Measurements from ENCODE around the gene MYF6.
"Not testable (repeated sequence)": the region's sequence is repeated elsewhere in the genome, so short reads cannot be mapped to it uniquely, and the experiment has no call there.

MYF6 gene

DNA sequence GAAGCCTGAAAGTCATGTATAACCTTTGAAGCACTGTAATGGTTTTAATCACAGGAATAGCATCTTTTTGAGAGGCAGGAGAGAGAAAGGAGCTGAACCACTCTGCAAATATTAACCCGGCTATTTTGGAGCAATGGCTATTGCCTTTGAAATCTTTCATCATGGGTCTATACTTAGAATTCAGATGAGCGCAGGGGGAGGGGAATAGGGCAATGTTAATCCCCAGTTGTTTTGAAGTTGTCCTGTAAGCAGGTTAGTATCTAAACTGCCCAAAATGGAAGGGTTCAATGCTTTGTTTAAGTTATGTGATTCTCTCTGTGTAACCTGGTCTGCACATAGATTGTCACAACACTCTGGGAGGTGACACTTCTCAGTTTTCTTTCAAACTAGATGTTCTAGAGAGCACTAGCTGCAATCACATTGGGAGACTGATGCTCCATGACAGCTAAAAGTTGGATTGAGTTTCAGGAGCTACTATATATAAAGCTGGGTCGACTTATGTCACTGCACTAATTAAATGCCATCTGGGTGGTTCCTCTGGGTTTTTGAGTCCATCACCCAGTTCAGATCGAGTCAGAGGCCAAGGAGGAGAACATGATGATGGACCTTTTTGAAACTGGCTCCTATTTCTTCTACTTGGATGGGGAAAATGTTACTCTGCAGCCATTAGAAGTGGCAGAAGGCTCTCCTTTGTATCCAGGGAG, at the start of gene MYF6:
Gene MYF6, plus strand, starts transcription at position 509 of the 704 bp plus-strand sequence. Its CDS starts 86 bp downstream, at position 595.
- no peak for DNase-seq
- intact Hi-C loops (cut with DNase I), result no loop called here

DNA sequence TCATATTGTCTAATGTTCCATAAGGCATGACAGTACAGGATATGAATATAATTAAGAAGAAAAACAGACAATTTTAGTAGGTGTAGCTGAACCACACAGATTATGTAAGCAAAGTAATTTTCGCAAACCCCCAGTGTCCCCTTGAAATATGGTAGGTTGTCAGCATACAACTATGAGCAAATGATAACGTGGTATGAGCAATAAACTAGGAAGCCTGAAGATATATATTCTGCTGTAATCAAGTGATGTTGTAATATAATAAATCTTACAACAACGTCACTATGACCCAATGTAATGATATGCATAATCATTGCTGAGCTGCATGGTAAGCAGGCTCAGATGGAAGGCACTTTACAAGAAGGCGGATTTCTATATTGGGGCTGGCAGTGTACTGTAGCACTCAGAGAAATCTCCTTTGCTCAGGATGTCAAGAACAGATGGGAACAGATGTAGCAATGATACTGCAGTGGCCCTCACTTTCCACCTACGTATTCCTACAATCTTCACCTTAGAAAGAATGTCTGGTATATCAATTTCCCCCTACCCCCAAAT, 47.8 kb upstream of the MYF6 start:
- no peak for DNase-seq

DNA sequence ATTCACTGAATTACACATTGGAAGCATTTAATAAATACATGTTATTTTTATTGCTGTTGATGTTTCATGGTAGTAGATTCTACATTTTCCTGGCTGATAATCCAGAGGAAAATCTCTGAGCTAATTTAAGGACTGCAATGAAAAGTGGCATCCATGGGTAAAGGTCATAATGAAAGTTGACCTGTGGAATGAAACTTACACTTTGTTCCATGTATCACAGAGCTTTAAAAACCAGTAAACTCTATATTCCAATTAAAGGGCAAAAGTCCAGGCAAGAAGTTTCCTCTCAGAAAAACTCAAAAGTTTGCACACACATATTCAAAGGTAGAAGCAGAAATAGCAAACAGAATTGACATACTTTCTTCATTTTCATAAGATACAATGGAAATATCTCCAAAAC, 44.8 kb upstream of the MYF6 start:
- intact Hi-C loops (cut with DNase I), result no loop called here
- DNase-seq, result no peak

More for the DNA sequence above, 47.8 kb upstream of the MYF6 start:
- intact Hi-C loops (cut with DNase I), result no loop called here

DNA sequence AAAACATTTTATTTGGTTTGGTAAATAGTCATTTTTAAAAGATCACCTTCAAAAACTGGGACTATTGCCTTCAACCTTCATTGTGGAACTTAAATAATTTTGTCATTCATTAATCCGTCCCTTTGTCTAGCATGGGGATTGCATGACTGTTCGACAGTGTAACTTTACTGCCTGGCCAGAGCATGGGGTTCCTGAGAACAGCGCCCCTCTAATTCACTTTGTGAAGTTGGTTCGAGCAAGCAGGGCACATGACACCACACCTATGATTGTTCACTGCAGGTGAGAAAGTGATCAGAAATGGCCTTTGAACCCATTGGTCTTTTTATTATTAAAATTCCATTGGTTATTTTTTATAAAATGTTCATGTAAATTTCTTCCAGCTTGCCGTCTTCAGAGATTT, 37.2 kb upstream of the MYF6 start:
- intact Hi-C loops (cut with DNase I), result no loop called here
- DNase-seq, result no peak

DNA sequence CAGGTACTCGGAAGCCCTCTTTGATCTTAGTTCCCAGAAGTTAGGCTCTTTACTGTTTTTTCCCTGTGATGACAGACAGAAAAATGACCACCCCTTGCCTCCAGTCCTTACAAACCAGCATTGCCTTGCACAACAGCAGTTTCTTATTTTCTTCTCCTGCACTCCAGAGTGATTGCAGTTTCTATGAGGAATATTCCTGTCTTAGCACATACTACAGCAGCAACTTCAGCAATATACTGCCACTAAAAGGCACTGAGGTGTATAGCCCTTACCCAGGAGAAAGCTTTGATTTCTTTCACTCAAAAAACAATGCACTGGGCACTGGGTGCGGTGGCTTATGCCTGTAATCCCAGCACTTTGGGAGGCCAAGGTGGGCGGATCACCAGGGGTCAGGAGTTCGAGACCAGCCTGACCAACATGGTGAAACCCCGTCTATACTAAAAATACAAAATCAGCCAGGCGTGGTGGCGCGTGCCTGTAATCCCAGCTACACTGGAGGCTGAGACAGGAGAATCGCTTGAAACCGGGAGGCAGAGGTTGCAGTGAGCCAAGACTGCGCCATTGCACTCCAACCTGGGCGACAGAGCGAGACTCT, 31.3 kb upstream of the MYF6 start:
- DNase-seq; intact Hi-C loops (cut with DNase I): not testable (repeated sequence)

DNA sequence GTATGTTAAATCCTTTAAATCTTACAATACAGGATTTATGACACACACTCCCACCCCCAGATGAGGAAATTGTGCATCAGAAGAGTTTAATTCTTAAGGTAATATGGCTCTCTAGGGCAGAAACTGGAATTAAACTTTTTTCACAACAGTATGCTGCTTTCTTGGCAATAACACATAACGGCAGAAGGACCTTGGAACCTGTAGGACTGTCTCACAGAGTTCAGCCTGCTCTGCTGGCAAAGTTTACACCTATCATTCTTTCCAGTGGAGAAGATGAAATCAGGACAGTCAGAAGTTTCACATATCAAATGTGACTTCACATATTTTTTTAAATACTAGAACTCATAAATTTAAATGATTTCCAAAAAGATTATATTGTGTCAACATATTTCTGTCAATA, 30.6 kb upstream of the MYF6 start:
- intact Hi-C loops (cut with DNase I), result no loop called here
- DNase-seq, result no peak

DNA sequence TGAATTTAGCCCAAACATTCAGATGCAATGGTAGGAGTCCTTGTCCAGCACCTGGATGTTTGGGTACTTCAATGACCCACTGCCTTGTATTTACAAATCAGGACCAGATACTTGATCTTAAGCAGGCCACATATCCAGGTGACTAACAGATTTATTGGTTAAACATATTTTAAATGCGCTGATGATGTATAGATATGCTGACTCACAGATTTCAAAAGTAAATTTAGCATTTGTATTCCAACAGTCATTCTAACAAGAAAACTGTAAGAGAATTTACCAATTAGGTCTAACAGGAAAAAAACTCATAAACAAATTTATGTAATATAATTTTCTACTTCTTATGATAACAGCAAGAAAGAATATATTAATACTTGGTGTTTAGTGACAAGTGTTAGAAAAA, 29.4 kb upstream of the MYF6 start:
- no peak for DNase-seq
- intact Hi-C loops (cut with DNase I), result no loop called here

DNA sequence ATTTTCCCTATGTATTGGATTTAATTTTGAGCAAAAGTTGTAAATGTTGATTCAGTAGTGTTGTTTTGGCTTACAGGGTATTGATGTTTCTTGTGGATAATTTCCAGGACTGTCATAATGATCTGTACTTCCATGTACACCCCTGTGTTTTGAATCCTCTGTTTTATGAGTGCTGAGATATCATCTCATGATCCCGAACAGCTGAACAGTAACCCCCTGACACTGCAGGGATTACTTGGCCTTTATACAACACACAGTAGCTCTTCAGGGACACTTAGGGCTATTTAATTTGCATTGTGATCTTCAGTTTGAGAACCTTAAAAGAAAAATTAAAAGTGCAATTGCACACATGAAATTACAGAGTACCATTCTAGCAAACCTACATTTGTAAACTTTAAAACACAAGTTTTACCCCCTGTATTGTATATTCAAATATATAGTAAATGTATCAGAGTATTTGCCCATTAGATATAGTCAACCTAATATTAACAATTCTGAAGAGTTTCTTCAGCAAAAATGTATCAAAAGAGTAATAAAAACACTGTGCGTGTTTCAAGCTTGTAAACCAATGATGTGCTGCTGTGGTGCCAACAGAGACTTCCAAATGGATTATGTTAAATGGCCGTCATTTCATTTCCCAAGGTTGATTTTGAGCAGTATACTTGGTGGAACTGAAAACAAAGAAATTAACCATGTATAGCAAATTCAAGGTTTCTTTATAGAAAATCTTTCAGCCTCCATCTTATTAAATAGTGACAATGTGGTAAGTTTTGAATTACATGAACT, 27.9 kb upstream of the MYF6 start:
- intact Hi-C loops (cut with DNase I), result no loop called here
- DNase-seq, result no peak

DNA sequence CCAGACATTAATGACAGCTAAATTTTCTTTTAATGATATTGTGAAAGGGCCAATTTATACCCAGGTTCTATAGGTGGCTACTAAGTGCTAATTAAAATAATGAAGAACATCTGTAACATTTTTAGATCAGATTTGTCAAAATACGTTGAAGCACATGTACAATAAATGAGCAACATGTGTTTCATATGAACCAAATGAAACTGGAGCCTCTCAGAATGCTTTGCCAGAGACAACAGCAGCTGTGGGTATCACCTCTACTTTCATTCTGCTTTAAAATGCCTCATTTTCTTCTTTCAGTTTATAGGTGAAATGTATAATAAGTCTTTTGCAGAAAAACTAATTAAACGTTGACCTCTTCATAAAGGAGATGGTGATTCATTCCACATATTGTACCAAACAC, 26.1 kb upstream of the MYF6 start:
- intact Hi-C loops (cut with DNase I), result no loop called here
- no peak for DNase-seq

DNA sequence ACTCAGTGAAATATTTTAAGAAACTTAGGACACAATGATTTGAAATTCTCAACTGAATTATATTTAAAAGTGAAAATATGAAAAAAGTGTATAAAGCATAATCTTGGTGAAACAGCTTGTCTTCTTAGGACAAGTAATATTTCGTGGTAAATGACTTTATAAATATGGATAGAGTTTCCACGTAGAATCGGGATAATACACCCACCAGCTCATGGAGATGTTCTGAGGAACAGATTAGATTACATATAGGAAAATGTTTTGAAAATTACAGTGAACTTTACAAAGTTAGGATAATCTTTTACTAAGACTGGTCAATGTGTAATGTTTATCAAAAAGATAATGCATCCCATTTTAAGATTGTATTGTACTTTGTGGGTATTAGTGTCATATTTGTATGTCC, 25.6 kb upstream of the MYF6 start:
- no peak for DNase-seq
- intact Hi-C loops (cut with DNase I), result no loop called here

DNA sequence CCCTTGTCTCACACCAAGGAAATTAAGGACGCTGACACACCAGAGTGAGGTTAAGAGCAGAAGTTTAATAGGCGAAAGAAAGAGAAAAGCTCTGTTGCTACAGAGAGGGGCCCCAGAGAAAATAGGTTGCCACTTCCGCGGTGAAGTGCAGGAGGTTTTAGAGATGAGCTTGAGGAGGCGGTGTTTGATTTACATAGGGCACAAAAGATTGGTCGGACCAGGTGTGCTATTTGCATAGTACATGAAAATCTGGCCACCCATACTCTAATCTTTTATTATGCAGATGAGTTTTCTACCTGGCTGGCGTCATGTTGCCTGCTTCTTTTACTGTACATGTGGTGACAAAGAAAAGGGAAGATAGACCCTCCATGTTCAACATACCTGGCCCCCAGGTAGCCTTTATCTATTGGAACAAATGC, 23.3 kb upstream of the MYF6 start:
- intact Hi-C loops (cut with DNase I), result no loop called here
- no peak for DNase-seq

DNA sequence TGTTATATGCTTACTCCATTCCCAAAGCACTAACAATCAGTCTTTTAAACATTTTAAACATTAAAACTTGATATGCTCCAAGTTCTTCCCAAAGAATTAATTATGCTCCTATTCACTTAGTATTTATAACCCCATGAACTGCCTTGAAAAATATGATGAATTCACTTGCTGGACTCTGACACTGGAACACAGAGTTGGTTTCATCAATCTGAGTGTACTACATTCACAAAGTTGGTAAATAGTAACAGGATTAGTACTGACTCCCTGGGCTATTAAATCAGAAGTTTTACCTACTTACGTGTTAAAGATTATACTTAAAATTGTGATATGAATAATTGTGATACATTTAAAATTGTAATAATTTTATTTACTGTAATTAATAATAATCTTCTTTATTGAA, 17.3 kb upstream of the MYF6 start:
- intact Hi-C loops (cut with DNase I), result no loop called here
- DNase-seq, result no peak

DNA sequence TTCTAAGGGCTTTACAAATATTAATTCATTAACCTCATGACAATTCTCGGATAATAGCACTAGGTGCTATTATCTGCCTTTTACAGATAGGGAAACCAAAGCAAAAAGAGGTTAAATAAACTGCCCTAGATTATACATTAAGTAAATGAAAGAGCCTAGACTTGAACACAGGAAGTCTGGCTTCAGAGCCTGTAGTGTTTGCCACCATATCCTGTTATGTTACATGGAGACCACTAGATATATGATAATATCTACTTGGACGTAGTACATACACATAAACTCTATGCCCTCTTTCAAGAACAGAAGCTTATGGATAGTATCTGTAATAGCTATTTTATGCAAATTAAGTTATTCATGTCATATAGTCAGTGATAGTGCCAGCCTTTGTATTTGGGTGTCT, 16.9 kb upstream of the MYF6 start:
- intact Hi-C loops (cut with DNase I), result no loop called here
- no peak for DNase-seq

DNA sequence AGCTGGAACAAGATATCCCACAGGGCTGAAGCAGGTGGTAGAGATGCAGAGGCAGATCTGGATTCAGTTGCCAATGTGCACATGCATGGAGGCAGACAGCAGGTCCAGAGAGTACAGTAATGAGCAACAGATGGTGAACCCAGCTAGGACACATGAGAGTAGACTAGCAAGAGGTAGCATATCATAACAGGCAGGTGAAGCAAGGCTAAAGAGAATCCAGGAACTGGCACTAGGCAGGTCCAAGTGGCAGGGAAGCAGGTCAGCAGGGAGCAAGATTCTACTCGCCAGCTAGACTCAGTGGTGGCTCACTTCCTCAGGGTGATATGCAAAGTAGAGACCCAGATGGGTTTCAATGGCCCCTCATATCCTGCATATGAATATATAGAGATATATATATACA, 15.3 kb upstream of the MYF6 start:
- no peak for DNase-seq
- intact Hi-C loops (cut with DNase I), result no loop called here

DNA sequence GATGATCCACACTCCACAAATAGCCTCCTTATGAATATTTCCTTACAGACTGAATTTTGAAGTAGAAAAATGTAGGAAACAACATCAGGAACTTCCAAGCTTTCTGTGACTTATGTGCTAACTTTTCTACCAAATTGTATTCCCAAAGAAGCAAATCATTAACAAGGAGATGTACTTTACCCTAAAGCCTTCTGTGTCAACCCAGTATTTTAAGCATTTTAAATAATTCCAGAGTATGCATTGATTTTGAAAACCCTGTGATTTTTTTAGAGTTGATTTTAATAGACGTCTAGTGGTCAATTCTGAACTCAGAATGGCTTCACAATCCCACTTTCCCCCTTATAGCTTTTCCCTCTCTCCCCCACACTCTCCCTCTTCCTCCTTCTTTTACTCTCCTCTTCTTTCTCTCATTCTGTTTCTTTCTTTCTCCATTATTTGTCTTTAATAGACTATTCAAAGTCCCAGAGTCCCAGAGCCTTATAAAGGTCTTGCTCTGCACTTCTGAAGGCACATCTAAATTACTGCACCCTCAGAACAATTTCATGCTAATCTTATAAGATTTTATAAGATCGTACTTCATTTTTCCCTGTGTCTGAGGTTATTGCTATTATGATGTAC, 10.1 kb upstream of the MYF6 start:
- DNase-seq, result no peak
- intact Hi-C loops (cut with DNase I), result no loop called here

DNA sequence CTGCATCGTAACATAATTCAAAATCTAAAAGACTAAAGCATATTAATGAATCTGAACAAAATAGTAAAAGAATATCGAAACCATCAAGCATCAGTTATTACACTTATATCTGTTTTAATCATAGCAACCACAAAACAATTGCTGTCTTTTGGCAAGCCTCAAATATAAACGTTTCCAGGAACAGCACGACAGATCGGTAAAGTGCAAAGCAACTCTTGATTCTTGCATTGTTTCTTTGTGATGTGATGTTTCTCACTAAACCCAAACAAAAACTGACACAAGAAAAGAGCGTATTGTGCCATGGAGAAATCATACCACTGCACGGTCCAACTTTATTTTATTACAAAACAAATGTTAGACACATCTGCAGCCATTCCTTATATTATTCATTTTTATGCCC, 9.2 kb upstream of the MYF6 start:
- no peak for DNase-seq
- intact Hi-C loops (cut with DNase I), result no loop called here

DNA sequence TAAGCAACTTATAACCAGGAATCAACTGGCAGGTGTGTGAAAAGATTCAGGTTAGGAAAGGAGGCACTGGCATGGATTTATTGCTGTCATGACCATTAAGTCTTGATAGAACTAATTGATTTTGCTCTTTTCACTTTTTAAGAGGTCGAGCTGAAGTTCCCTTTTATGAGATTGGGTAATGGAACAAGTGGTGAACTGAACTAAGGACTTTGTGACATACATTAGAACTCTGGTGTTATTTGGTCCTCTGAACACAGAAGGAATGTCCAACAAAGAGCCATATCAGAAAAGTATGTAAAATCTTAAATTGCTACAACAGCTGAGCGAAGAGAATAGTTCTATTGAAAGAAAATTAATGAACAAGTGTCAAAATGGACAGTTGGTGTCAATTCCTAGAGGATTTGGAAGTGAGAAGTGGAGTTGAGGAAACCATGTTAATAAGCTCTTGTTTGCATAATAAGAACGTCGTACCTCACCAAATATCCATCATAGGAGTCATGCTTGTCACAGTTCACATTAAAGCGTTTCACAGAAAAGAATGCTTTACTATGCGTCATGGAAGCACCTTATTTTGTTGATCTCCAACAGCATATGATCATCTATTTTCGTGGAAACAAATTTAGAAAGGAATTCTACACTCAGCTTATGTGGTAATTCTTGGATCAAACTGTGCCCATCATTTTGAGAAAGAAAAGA, 8.4 kb upstream of the MYF6 start:
- no peak for DNase-seq
- intact Hi-C loops (cut with DNase I), result no loop called here

DNA sequence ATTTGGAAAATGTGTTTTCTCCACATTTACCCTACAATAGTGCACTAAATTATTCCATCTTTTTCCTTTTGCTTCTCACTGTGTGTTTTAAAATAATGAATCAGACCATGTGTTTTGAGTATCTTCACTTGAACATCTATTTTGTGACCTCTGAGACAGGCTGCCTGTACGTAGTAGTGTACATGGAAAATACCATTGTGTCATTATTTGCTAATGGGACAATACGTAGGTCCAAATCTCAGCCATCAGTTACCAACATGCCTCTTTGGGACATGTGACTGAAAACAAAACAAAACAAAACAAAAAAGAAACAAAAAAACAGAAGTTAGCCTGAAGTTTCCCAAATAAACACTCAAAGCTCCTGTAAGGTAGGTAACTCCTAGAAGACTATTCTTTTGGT, 7.1 kb upstream of the MYF6 start:
- no peak for DNase-seq
- intact Hi-C loops (cut with DNase I), result no loop called here

DNA sequence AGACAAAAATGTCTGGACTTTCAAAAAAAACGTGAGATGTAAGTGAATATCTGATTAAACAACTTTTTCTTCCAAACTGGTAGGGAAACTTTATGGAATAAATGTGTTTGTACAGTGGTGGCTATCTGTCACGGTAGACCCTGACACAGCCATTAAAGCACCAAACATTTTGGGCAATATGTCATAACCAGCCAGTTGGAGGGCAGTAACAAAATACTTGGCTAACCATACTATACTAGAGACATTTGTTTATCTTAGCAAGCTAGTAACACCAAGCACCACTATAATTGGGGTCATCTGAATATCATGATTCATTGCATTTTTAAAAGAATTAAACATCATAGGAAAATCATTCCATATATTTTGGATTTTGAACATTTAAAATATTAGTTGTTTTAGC, 6.0 kb upstream of the MYF6 start:
- intact Hi-C loops (cut with DNase I), result no loop called here
- no peak for DNase-seq
